GM13976 (cell line): ENCODE data around the gene KRT84.

Experiments used
- DNase-seq: peaks from one replicate; pipeline ENCODE4 v3.0.0; 2012; ENCODE audit warnings: low spot score
- in situ Hi-C: fragments of 300-500 bp; cut with MboI; formaldehyde crosslinking; loops from one replicate; pipeline ENCODE4 v1.12.0; 2022; ENCODE audit warnings: low sequenced_read_pairs, mixed read lengths, inconsistent platforms; ENCODE audit not compliant: unreplicated experiment
- TF ChIP-seq, protein P1 (sequence below): IDR thresholded peaks from 2 replicates; pipeline ENCODE4 v1.5.1; 2012; ENCODE audit warnings: borderline replicate concordance, mild to moderate bottlenecking; ENCODE audit not compliant: insufficient read depth; ENCODE audit errors: extremely low read depth, missing control alignments, control extremely low read depth

KRT84 gene

DNA sequence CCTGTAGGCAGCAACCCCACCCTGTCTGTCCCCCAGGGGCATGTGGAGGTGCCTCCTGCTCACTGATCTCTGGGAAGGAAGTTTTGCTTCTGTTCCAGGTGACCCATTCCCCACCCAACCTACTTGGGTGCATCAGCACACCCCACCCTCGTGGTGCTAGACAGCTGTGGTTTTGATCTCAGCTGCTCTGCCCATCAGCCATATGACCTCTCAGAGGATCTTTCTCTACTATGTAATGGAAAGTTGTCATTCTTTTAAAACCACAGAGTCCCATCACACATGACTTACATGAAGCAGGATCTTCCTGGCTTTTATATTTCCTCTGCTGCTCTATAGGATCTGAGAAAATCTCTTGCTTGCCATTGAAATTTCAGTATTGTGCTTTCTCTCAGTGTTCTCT lies 34.2 kb upstream of the KRT84 start:
- in situ Hi-C loops: no loop called here
- TF ChIP-seq, protein P1, sequence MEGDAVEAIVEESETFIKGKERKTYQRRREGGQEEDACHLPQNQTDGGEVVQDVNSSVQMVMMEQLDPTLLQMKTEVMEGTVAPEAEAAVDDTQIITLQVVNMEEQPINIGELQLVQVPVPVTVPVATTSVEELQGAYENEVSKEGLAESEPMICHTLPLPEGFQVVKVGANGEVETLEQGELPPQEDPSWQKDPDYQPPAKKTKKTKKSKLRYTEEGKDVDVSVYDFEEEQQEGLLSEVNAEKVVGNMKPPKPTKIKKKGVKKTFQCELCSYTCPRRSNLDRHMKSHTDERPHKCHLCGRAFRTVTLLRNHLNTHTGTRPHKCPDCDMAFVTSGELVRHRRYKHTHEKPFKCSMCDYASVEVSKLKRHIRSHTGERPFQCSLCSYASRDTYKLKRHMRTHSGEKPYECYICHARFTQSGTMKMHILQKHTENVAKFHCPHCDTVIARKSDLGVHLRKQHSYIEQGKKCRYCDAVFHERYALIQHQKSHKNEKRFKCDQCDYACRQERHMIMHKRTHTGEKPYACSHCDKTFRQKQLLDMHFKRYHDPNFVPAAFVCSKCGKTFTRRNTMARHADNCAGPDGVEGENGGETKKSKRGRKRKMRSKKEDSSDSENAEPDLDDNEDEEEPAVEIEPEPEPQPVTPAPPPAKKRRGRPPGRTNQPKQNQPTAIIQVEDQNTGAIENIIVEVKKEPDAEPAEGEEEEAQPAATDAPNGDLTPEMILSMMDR: no peak
- DNase-seq: no peak

DNA sequence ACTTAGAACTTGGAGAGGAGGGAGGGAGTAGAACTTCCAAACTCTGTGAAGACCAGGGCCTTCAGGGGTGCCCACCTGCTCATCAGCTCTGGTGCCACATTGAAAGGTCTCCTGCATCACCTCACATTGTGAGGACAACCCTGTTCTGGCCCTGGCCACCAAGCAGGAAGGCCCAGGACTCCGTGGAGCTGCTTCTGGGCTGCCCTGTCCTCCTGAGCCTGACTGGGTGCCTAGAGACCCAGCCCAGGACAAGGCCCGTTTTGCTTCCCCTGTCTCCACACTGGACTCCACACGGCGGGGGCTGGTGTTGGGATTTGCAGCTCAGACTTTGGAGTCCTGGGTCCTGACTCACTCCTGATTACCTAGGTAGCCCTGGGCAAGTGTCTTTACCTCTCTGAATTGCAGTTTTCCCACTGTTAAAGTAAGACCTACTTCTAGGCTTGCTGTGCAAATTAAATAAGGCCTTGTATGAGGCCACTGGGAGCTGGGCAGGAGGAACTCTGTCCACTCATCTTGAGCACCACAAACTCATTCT lies 33.2 kb upstream of the KRT84 start:
- TF ChIP-seq, protein P1: no peak
- DNase-seq: no peak
- in situ Hi-C loops: no loop called here

DNA sequence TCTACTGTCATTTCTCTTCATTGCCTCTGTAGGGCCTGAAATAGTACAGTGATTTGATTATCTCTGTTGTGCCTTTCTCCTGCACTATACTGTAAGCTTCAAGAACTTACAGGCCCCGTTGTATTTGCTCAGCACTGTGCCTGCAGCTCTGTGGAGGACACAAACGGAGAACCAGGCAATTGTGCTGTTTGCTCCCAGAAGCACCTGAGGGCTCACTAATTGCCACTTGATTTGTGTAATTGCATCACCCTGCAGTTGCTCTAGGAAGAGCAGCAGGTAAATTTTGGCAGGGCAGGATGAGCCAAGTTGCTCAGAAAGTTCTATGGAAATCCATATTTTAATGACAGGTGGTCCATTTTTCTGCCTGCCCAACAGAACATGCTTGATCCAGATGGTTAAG lies 32.3 kb upstream of the KRT84 start:
- TF ChIP-seq, protein P1: no peak
- no peak for DNase-seq
- in situ Hi-C loops: no loop called here

DNA sequence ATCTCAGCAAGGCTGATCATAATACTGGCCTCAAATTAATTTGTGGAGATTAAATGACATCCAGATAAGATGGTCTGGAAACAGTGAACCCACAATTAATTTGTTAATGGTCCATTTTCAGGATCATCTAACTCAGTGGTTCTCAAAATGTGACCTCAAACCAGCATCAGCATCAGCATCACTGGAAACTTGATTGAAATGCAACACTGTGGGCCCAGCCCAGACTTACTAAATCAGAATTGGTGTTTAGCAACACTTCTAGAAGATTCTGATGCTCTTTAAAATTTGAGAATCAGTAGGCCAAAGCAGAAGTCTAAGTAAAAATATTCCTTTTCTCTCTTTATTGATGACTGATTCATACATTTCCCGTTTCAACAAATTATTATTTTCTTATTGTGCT lies 31.3 kb upstream of the KRT84 start:
- in situ Hi-C loops: no loop called here

DNA sequence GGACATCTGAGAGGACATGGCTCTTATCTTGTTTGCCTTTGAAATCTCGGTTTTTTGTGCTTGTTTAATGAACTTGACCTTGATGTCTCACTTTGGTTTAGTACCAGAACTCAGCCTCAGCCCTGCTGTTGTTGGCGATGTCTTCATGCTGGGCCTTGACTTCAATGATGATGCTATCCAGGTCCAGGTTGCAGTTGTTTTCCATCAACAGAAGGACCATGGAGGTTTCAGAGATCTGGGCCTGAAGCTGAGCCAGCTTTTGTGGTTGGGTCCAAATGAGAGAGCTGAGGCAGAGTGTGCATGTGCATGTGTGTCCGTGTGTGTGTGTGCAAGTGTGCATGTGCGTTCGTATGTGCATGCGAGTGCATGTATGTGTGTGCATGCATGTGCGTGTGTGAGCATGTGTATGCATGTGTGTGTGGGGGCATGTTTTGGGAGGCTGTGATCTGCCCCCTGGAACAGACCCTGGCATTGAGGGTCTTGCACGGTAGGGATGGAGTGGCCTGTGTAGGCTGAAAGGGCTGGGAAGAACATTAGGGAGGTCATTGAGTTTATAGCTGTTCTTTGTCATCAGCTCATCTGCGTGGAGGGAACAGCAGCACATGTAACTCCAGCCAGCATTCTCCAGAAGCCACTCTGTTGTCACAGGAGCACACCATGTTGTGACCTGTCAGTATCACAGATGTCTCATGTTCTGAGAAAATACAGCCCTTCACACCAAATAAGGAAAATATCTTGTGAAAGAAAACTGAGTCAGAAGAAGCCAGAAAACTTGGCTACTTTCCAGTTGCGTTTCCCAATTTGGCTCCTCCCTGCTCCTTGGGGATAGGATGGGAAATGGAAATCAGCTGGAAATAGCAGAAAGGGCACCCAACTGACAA lies 30.7 kb upstream of the KRT84 start:
- TF ChIP-seq, protein P1: no peak
- DNase-seq: no peak
- in situ Hi-C loops: no loop called here

More for the DNA sequence above, 31.3 kb upstream of the KRT84 start:
- TF ChIP-seq, protein P1: no peak
- DNase-seq: no peak

DNA sequence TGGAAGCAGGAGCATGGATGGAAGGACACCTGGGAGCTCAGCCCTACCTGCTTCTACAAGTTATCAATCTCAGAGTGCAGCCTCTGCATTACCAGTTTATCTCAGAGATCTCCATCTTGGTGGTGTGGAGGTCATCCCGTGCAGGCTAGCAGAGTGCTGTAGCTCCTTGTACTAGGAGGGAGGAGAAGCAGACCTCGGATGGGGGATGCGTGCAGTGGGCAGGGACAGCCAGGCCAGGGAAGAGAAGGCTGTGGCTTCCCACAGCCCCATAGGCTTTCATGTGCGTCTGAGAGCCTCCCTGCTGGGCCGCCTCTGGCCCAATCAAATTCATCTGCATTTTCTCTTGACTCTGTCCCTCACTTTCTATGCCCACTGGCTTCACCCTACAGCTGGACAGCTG lies 29.5 kb upstream of the KRT84 start:
- TF ChIP-seq, protein P1: no peak
- in situ Hi-C loops: no loop called here
- DNase-seq: no peak
